GM18868 (cell line): ENCODE results near the gene CCSER1.
A peak's percentile ranks its signal among the peaks of the same experiment; 100 is the strongest.
"Not testable (repeated sequence)": the region's sequence is repeated elsewhere in the genome, so short reads cannot be mapped to it uniquely, and the experiment has no call there.

ENCODE experiments used
- ATAC-seq: cut with Tn5 transposase; IDR thresholded peaks from one replicate; pipeline ENCODE4 v1.9.1; 2021; ENCODE audit warnings: mild to moderate bottlenecking, moderate library complexity; ENCODE audit not compliant: unreplicated experiment

CCSER1 gene

DNA sequence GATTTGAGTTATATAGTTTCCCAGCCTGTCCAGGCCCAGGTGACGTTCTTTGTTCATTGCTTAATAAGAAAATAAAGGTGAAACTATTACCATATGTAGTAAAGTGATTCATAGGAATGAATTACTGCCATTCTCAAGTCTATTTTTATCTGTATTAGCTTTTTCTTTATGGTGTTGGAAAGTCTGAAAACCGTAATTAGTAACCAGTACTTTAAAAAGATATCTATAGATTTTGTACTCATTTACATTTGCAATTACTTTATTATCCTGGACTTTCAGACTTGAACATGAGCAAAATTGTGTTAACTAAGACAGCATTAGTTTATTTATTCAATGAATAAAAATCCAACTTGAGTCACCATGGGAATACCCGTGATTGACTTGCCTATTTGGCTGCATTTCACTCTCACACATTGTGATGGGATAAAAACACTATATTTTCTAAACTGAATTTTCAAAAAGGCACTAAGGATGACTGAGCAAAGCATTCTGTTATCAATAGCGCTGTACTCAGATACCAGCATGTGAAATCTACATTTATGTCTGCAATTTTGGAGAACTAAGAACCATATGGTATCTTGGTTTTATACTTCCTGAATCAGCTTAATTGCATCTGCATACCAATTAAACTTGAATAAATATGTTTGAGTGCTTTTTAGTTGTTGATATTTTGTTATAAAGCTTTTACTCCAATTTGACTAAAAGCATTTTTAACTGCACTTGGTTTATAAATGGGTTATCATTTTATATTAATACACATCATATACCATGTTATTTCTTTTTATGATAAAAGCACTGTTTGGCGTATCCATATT is 154.6 kb downstream of the CCSER1 start:
- ATAC-seq = no peak

DNA sequence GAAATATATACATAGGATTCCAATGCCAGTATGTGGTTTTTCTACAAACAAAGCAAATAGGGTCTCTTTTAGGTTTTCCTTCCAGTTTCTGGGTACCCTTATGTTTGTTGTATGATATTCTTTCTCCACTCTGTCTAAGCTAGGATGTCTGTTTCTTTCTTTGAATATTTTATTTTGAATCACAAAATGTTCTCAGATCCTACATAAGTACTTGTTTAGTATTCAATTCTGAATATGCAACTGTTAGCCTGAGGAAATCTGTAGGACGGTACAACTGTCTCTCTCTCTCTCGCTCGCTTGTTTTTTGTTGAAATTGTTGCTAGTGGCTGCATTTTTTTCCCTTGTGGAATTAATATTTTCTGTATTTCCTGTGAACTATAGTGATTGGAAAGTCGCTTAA is 163.2 kb downstream of the CCSER1 start:
- no peak for ATAC-seq

- no peak for ATAC-seq
Measured at GRCh38 chr4:90292438-90292837, 165.2 kb downstream of the CCSER1 start.

DNA sequence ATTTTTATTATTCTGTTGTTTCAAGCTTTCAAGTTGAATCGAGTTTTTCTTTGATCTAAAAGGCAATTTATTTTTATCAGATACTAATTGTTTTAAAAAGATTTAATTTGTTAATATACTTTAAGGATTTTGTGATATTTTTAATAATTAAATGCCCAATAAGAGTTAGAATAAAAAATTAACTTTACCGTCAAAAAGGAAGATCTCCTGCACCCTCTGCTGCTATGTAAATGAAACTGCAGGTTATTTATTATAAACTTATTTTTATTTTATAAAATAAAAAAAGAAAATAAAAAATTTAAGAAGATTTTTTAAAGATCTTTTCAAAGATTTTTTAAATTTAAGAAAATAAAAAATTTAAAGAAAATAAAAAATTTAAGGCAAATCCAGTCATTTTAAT is 166.1 kb downstream of the CCSER1 start:
- ATAC-seq = no peak

GRCh38 chr4:90299373-90299772 is 172.2 kb downstream of the CCSER1 start:
- ATAC-seq = no peak

DNA sequence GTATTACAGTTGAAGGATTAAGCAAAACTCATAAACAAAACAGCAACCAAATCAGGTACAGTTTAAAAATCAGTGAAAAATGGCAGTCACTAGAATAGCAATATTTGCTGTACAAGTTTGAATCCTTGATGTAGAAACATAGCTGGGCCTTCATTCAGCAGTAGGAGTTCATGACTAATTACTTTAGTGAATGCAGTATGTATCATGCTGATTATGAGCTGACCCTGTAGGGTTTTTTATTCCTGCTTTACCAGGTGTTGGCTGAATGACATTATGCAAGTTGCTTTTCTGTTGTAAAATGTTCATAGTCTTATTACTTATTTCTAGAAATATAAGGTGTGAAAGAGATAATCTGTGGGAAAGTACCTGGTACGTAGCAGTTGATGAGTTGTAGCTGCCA is 179.6 kb downstream of the CCSER1 start:
- no peak for ATAC-seq

DNA sequence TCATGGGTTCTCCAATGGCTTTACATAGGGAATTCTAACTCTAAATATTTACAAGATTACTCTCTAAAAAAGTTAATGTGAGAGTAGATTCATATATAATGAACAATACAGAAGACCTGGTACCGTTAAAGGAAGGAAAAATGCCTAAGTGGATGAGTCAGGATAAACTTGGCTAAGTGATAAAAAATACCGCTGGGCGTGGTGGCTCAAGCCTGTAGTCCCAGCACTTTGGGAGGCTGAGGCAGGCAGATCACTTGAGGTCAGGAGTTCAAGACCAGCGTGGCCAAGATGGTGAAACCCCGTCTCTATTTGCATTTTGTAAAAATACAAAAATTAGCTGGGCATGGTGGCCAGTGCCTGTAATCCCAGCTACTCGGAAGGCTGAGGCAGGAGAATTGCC is 189.9 kb downstream of the CCSER1 start:
- not testable (repeated sequence) for ATAC-seq

- ATAC-seq = no peak
Measured at GRCh38 chr4:90317785-90318184, 190.6 kb downstream of the CCSER1 start.

GRCh38 chr4:90318193-90318592 is 191.0 kb downstream of the CCSER1 start:
- ATAC-seq = no peak

DNA sequence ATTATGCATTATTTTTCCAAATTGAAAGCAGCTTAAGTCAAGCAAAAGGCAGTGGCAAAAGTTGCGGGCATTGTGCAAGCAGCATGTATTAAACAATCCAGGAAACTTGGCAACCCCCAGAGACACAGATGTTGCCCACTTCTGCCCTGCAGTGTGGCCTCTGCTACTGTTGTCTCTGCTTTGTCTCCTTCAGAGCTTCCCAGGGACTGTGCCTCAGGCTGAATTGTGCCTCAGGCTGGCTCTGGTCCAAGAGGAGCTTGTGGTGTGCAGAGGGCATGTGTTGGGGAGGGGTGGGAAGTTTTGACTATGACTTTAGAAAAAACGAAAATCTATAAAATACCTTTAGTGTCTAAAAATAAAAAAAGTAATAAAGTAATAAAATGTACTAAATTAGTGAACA is 201.4 kb downstream of the CCSER1 start:
- ATAC-seq = no peak

GRCh38 chr4:90330546-90330945 is 203.4 kb downstream of the CCSER1 start:
- ATAC-seq = no peak

GRCh38 chr4:90345549-90346215 is 218.5 kb downstream of the CCSER1 start:
- ATAC-seq = no peak

DNA sequence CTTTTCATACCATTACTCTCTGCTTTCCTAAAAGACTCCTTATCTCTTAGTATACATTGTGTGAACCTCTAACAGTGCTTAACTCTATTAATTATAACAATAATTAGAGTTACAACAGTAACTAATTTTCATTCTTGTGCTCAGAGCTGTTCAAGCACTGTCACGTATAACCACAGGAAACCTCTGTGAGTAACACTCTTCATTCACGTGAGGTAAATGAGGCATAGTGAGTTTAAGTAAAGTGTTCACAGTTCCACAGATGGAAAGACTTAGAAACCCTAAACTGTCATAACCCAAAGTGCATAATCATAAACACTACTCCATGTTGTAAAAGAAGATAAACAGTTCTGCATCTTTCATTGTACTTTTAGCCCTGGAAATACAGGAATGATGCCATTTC is 222.4 kb downstream of the CCSER1 start:
- ATAC-seq = no peak

DNA sequence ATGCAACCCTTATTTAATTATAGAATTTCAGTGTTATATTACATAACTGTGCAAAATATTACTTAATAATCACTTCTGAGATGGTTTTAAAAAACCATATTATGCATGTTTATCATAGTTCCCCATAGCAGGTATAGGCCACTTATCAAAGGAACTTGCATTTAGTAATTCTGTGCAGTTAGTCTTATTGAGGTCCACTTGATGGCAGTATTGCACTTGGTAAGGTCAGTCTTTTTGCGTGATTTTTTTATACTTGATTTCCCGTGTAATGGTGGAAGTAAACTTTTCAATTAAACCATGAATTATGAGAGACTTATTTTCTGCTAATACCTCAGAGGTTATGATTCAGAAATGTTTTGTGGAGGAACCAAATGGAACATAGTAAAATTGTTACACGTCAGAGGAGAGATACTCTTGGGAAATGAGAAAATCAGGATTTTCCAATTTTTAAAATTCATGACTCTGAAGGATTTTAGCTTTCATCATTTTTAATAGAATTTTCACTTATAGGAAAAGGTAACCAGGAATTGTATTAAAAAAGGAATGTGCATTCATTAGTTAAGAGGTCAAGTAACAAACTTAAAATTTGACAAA is 230.0 kb downstream of the CCSER1 start:
- ATAC-seq = peak; percentile 54

DNA sequence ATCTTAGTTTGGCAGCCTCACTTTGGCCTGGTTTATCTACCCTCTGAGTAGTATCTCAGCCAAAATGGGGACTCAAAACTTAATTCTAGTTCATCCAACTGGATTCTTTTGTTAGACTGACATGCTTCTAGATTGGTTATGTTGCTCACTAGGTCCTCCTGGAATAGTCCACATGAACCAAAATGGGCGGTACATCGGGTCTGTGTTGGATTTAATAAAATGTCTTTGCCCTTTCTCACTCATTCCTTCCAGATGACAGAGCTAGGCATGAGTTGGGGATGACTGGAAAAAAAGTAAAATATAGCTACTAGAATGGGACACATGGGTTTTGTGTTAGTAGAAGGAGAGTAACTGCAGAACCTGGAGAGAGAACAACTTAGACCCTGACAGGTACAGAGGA is 247.9 kb downstream of the CCSER1 start:
- ATAC-seq = no peak

- no peak for ATAC-seq
Measured at GRCh38 chr4:90393215-90393614, 266.0 kb downstream of the CCSER1 start.

GRCh38 chr4:90403781-90404180 is 276.6 kb downstream of the CCSER1 start:
- no peak for ATAC-seq

GRCh38 chr4:90407897-90408296 is 280.7 kb downstream of the CCSER1 start:
- ATAC-seq = not testable (repeated sequence)

- ATAC-seq = not testable (repeated sequence)
Measured at GRCh38 chr4:90412786-90413185, 285.6 kb downstream of the CCSER1 start.

DNA sequence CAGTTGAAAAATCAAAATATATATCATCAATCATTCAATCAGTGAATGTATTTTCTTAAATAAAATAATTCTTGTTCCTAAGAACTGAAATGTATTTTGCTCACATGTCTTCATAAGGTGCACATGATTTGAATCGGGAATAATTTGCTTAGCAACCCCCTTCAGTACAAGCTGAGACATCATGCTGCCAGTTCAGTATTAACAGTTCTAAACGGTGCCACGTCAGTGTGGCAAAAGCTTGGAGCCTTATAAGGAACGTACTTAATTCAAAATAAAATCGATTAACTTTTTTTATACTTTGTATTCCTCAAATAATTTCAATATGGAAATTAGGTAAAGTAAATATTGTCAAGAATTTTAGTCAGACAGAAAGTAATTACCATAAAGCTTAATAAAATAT is 287.9 kb downstream of the CCSER1 start:
- ATAC-seq = no peak

DNA sequence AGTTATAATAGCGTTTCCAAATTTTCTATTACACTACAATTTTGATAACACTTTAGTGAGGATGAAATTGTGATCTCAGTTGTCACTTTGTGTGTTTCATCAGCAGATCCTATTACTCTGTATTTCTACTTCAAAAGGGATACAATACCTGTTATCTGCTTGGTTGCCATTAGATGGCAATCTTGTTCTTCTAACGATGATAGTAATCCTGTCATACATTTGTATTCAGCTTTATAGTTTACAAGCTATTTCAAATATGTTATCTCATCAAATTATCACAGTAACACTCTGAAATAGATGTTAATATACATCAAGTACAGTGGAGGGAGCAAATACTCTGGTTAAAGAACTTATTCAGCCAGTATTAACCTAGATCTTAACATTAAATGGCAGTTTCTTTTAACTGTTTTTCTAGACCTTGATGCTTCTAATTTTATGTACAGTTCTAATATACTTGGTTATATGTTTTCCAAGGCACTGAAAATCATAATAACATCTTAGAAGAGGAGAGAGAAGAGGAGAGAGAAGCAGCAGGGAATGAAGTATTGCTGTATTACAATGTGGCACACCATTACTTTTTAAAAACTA is 292.0 kb downstream of the CCSER1 start:
- ATAC-seq = peak; percentile 97

DNA sequence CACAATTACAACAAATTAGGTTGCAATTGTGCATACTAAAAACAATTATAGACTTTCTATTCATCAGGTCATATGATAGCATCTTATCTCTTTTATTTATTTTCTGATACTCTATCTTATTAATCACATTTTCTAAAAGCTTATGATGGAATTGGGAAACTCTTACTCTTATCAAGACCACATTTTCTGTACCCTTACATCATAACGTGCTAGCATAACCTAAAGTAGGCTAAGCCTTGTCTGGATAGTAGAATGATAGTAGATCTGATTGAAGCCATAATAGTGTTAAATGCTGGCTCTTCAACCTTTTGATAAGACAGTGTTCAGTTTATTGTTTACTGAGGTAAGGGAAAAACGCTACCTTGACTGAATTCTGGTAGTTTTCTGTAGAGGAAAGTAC is 294.0 kb downstream of the CCSER1 start:
- no peak for ATAC-seq
